IMR-90 (cell line): ENCODE measurements around the gene RASSF8. TPM values are rescaled to one million over a fixed set of nuclear protein-coding genes. Genes with fewer than 3 reads are reported as not detected.

ENCODE experiments used
- ATAC-seq: fragments of 200-7000 bp; cut with Tn5 transposase; 2 replicates; pipeline ENCODE4 v1.9.1; 2020; ENCODE audit warnings: low read depth, mild to moderate bottlenecking, moderate library complexity
- BruUV-seq: library from RNA; stranded (reverse); fragments of 400-500 nt; replicated peaks from 2 replicates; lab custom pipeline; 2021; lab: Mats Ljungman, UMichigan
- CTCF ChIA-PET: fragments of 300-600 bp; formaldehyde crosslinking; extraction: SDS; loops from one replicate; lab custom pipeline; 2021; ENCODE audit warnings: antibody characterized with exemption; lab: Yijun Ruan, JAX
- POLR2A ChIA-PET: fragments of 300-600 bp; sonication (Branson Sonifier 250); formaldehyde crosslinking; loops from one replicate; lab custom pipeline; 2022; ENCODE audit warnings: antibody characterized with exemption; ENCODE audit not compliant: unreplicated experiment; lab: Charles Lee
- DNase-seq: peaks from one replicate; pipeline ENCODE4 v3.0.0; 2013
- H2AFZ ChIP-seq: replicated peaks from 2 replicates; pipeline ENCODE3; 2013; ENCODE audit warnings: low read length, mild to moderate bottlenecking; ENCODE audit not compliant: poor library complexity
- H2AK5ac ChIP-seq: 2 replicates; pipeline ENCODE4 v1.6.1; 2013; ENCODE audit warnings: low read depth, low read length, inconsistent platforms
- H2AK9ac ChIP-seq: replicated peaks from 2 replicates; pipeline ENCODE3; 2013; ENCODE audit warnings: mild to moderate bottlenecking, low read depth, low read length, moderate library complexity; ENCODE audit not compliant: poor library complexity
- H2BK120ac ChIP-seq: 2 replicates; pipeline ENCODE4 v1.6.1; 2013; ENCODE audit warnings: low read depth, low read length, inconsistent platforms
- H2BK15ac ChIP-seq: 3 replicates; pipeline ENCODE4 v1.6.1; 2013; ENCODE audit warnings: low read depth, low read length, inconsistent platforms
- H2BK20ac ChIP-seq: 2 replicates; pipeline ENCODE4 v1.6.1; 2013; ENCODE audit warnings: low read depth, mild to moderate bottlenecking, inconsistent platforms, low read length, moderate library complexity
- H2BK5ac ChIP-seq: 2 replicates; pipeline ENCODE4 v1.6.1; 2013; ENCODE audit warnings: mild to moderate bottlenecking, low read depth, low read length, inconsistent platforms; ENCODE audit not compliant: poor library complexity, severe bottlenecking
- H3K14ac ChIP-seq: replicated peaks from 2 replicates; pipeline ENCODE4 v1.6.1; 2013; ENCODE audit warnings: low read depth, low read length, inconsistent platforms
- H3K18ac ChIP-seq: 2 replicates; pipeline ENCODE4 v1.6.1; 2013; ENCODE audit warnings: low read depth, low read length, control low read depth
- H3K23ac ChIP-seq: 2 replicates; pipeline ENCODE4 v1.6.1; 2013; ENCODE audit warnings: low read depth, low read length, inconsistent platforms
- H3K27ac ChIP-seq: 2 replicates; pipeline ENCODE4 v1.5.1; 2013; ENCODE audit warnings: mild to moderate bottlenecking, control low read depth, low read length; ENCODE audit not compliant: insufficient read depth
- H3K27me3 ChIP-seq: 2 replicates; pipeline ENCODE4 v1.6.1; 2013; ENCODE audit warnings: low read length; ENCODE audit not compliant: control insufficient read depth, insufficient read depth
- H3K36me3 ChIP-seq: 2 replicates; pipeline ENCODE4 v1.6.1; 2013; ENCODE audit warnings: low read length, mixed read lengths; ENCODE audit not compliant: control insufficient read depth, insufficient read depth
- H3K4ac ChIP-seq: 2 replicates; pipeline ENCODE4 v1.6.1; 2013; ENCODE audit warnings: low read depth, low read length, inconsistent platforms
- H3K4me1 ChIP-seq: 2 replicates; pipeline ENCODE4 v1.6.1; 2013; ENCODE audit warnings: low read length, mixed read lengths; ENCODE audit not compliant: control insufficient read depth, insufficient read depth
- H3K4me2 ChIP-seq: 2 replicates; pipeline ENCODE4 v1.6.1; 2013; ENCODE audit warnings: low read depth, mild to moderate bottlenecking, control low read depth, low read length, moderate library complexity
- H3K4me3 ChIP-seq: 2 replicates; pipeline ENCODE4 v1.5.1; 2013; ENCODE audit warnings: low read depth, mild to moderate bottlenecking, control low read depth, low read length, moderate library complexity; ENCODE audit not compliant: insufficient read depth
- H3K56ac ChIP-seq: 2 replicates; pipeline ENCODE4 v1.6.1; 2013; ENCODE audit warnings: low read length, inconsistent platforms; ENCODE audit not compliant: insufficient read depth; ENCODE audit errors: extremely low read depth
- H3K79me1 ChIP-seq, 2 experiments: 2 replicates each; pipeline ENCODE4 v1.6.1; 2013; ENCODE audit warnings: low read length in 2 of 2, inconsistent platforms in 1 of 2, low read depth in 1 of 2
- H3K9ac ChIP-seq: 2 replicates; pipeline ENCODE4 v1.6.1; 2013; ENCODE audit warnings: low read depth, low read length, control low read depth
- H3K9me1 ChIP-seq: 2 replicates; pipeline ENCODE4 v1.6.1; 2013; ENCODE audit warnings: low read length, inconsistent platforms; ENCODE audit not compliant: insufficient read depth
- H3K9me3 ChIP-seq: 2 replicates; pipeline ENCODE4 v1.6.1; 2013; ENCODE audit warnings: low read length; ENCODE audit not compliant: control insufficient read depth, insufficient read depth
- H4K20me1 ChIP-seq: 2 replicates; pipeline ENCODE4 v1.6.1; 2013; ENCODE audit warnings: low read length, inconsistent platforms; ENCODE audit not compliant: insufficient read depth
- H4K5ac ChIP-seq: 2 replicates; pipeline ENCODE4 v1.6.1; 2013; ENCODE audit warnings: mild to moderate bottlenecking, low read depth, low read length, control low read depth
- H4K8ac ChIP-seq, 2 experiments: 2 replicates each; pipeline ENCODE4 v1.6.1; 2013; ENCODE audit warnings: low read depth in 2 of 2, low read length in 2 of 2, control low read depth in 1 of 2, inconsistent platforms in 1 of 2
- H4K91ac ChIP-seq: 2 replicates; pipeline ENCODE4 v1.6.1; 2013; ENCODE audit warnings: low read depth, low read length, inconsistent platforms; ENCODE audit not compliant: insufficient read depth
- BHLHE40 ChIP-seq: fragments of 150-350 bp; IDR thresholded peaks from 2 replicates; pipeline ENCODE4 v1.6.1; 2016; ENCODE audit warnings: mild to moderate bottlenecking, low read depth, low read length
- CEBPB ChIP-seq: IDR thresholded peaks from 2 replicates; pipeline ENCODE4 v1.6.1; 2012; ENCODE audit warnings: low read depth, low read length, improper control_type of control experiment
- CHD1 ChIP-seq: IDR thresholded peaks from 2 replicates; pipeline ENCODE4 v1.6.1; 2012; ENCODE audit warnings: low read depth, low read length, improper control_type of control experiment
- CTCF ChIP-seq: conservative IDR thresholded peaks from 2 replicates; pipeline ENCODE4 v1.5.1; 2012; ENCODE audit warnings: mild to moderate bottlenecking, low read depth, low read length, improper control_type of control experiment
- ELK1 ChIP-seq: fragments of 150-350 bp; IDR thresholded peaks from 2 replicates; pipeline ENCODE4 v1.6.1; 2016; ENCODE audit warnings: low read depth, mild to moderate bottlenecking, low read length, moderate library complexity, borderline replicate concordance
- FOS ChIP-seq: fragments of 150-350 bp; IDR thresholded peaks from 2 replicates; pipeline ENCODE4 v1.6.1; 2016; ENCODE audit warnings: low read depth, low read length
- MAFK ChIP-seq: IDR thresholded peaks from 2 replicates; pipeline ENCODE4 v1.6.1; 2012; ENCODE audit warnings: low read depth, low read length, improper control_type of control experiment
- MAZ ChIP-seq: IDR thresholded peaks from 2 replicates; pipeline ENCODE4 v1.6.1; 2012; ENCODE audit warnings: low read depth, mild to moderate bottlenecking, low read length, improper control_type of control experiment, moderate library complexity, borderline replicate concordance
- MXI1 ChIP-seq: IDR thresholded peaks from 2 replicates; pipeline ENCODE4 v1.6.1; 2012; ENCODE audit warnings: low read depth, mild to moderate bottlenecking, low read length, moderate library complexity, borderline replicate concordance
- NFE2L2 ChIP-seq: fragments of 150-350 bp; IDR thresholded peaks from 2 replicates; pipeline ENCODE4 v1.6.1; 2016; ENCODE audit warnings: low read depth, mild to moderate bottlenecking, low read length
- POLR2A ChIP-seq: IDR thresholded peaks from 2 replicates; pipeline ENCODE4 v1.6.1; 2012; ENCODE audit warnings: mild to moderate bottlenecking, low read depth, low read length
- RCOR1 ChIP-seq: IDR thresholded peaks from 2 replicates; pipeline ENCODE4 v1.6.1; 2012; ENCODE audit warnings: mild to moderate bottlenecking, low read length, improper control_type of control experiment; ENCODE audit not compliant: insufficient replicate concordance
- RFX5 ChIP-seq: IDR thresholded peaks from 2 replicates; pipeline ENCODE4 v1.8.0; 2012; ENCODE audit warnings: low read depth, mild to moderate bottlenecking, low read length, moderate library complexity
- SMC3 ChIP-seq: fragments of 150-350 bp; IDR thresholded peaks from 2 replicates; pipeline ENCODE4 v1.6.1; 2016; ENCODE audit warnings: low read depth, mild to moderate bottlenecking, antibody characterized with exemption, low read length, moderate library complexity
- WGBS, 2 experiments: methylation state at CpG; one replicate each; pipeline versions ENCODE4 v1.1.5 to v1.1.7; 2013; ENCODE audit warnings: missing lambda C conversion rate in 2 of 2; ENCODE audit not compliant: insufficient read length in 1 of 2; ENCODE audit errors: extremely low coverage in 2 of 2; 5-methylcytosine and 5-hydroxymethylcytosine counted together
- dilution Hi-C: fragments of 300-500 bp; cut with HindIII; formaldehyde crosslinking; loops from one replicate; pipeline ENCODE4 v1.14.3; 2018; ENCODE audit warnings: low sequenced_read_pairs; ENCODE audit not compliant: unreplicated experiment
- in situ Hi-C: fragments of 300-500 bp; cut with MboI; formaldehyde crosslinking; loops from 3 replicates; pipeline ENCODE4 v1.14.3; 2019; ENCODE audit warnings: low sequenced_read_pairs, inconsistent platforms, mixed read lengths
- intact Hi-C: fragments of 100-400 bp; cut with micrococcal nuclease; formaldehyde crosslinking; loops from 2 replicates; pipeline ENCODE4 v1.10.0; 2022
- polyA plus RNA-seq, 3 experiments: library from polyadenylated mRNA; depleted of rRNA; stranded (reverse); fragments of >200 nt; gene quantifications; 2 replicates each; pipeline ENCODE4 v1.2.3, GENCODE V29; 2012; ENCODE audit warnings: low replicate concordance in 1 of 3
- total RNA-seq: library from RNA; depleted of rRNA; stranded (reverse); fragments of >200 nt; gene quantifications from 2 replicates; pipeline ENCODE4 v1.2.3, GENCODE V29; 2012

The RASSF8 gene
- total and polyA plus RNA-seq, 2 of the 4 experiments (the other 2 are of a cell fraction), result 10.8 to 50.5 TPM

DNA sequence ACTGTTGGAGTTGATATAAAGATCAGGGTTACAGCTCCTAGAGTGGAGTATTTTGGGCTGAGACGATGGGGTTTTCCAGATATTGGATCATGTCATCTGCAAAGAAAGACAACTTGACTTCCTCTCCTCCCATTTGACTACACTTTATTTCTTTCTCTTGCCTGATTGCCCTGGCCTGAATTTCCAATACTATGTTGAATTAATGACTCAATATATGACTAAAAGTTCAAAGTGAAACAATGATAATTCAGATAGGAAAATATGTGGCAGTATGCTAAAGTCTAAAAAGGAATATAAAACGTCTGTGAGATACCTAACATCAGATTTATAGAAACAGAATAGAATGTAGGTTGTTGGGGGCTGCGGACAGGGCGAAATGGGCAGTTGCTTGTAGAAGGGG lies 94.2 kb downstream of the RASSF8 start:
- no peak overlapping the region for H2BK15ac ChIP-seq
- no CpG with 5 or more reads among the region's 4 CpGs for WGBS, 2 experiments
- H2AK9ac ChIP-seq, result no peak overlapping the region
- H2BK5ac ChIP-seq, result no peak overlapping the region
- H3K4me3 ChIP-seq, result no peak overlapping the region
- H2BK120ac ChIP-seq, result no peak overlapping the region
- H3K23ac ChIP-seq, result no peak overlapping the region
- no peak overlapping the region for H2BK20ac ChIP-seq
- H3K79me1 ChIP-seq, result peaks cover 25 to 57% of the 10 kb centered on the region in 2 experiments
- no peak overlapping the region for H2AFZ ChIP-seq
- no peak overlapping the region for H3K18ac ChIP-seq
- H3K4me2 ChIP-seq, result no peak overlapping the region
- no peak overlapping the region for H3K27ac ChIP-seq
- ChIA-PET CTCF (no interaction called here), POLR2A (no interaction called here)
- H3K9ac ChIP-seq, result no peak overlapping the region
- H3K14ac ChIP-seq, result no peak overlapping the region
- in situ Hi-C loops (no loop called here), dilution Hi-C loops (no loop called here), intact Hi-C loops (no loop called here)
- no peak overlapping the region for H4K91ac ChIP-seq
- peaks cover 15% of the 10 kb centered on the region for H3K9me1 ChIP-seq
- H3K9me3 ChIP-seq, result no peaks in the 10 kb centered on the region
- DNase-seq (no peak), ATAC-seq (no peak)
- peaks cover 24% of the 10 kb centered on the region for H4K20me1 ChIP-seq
- peaks cover 5% of the 10 kb centered on the region for H3K4me1 ChIP-seq
- peaks cover 3% of the 10 kb centered on the region; the same call in 1 of the 2 replicates for H3K36me3 ChIP-seq
- no peaks in the 10 kb centered on the region for H3K27me3 ChIP-seq
- BruUV-seq, result no TSS peak
- no peak for TF ChIP-seq MXI1
- TF ChIP-seq BHLHE40, result no peak
- no peak for TF ChIP-seq CHD1
- no peak for TF ChIP-seq SMC3
- no peak for TF ChIP-seq RFX5
- no peak for TF ChIP-seq CEBPB
- no peak for TF ChIP-seq ELK1
- TF ChIP-seq NFE2L2, result no peak
- no peak for TF ChIP-seq POLR2A
- TF ChIP-seq FOS, result no peak
- no peak for TF ChIP-seq CTCF
- TF ChIP-seq MAFK, result no peak
- TF ChIP-seq MAZ, result no peak
- TF ChIP-seq RCOR1, result no peak
- no peak overlapping the region for H2AK5ac ChIP-seq
- no peak overlapping the region for H4K8ac ChIP-seq
- H3K56ac ChIP-seq, result no peak overlapping the region
- no peak overlapping the region for H4K5ac ChIP-seq
- H3K4ac ChIP-seq, result no peak overlapping the region
